Measurements from ENCODE around the gene DNAH17.

Gene DNAH17

DNA sequence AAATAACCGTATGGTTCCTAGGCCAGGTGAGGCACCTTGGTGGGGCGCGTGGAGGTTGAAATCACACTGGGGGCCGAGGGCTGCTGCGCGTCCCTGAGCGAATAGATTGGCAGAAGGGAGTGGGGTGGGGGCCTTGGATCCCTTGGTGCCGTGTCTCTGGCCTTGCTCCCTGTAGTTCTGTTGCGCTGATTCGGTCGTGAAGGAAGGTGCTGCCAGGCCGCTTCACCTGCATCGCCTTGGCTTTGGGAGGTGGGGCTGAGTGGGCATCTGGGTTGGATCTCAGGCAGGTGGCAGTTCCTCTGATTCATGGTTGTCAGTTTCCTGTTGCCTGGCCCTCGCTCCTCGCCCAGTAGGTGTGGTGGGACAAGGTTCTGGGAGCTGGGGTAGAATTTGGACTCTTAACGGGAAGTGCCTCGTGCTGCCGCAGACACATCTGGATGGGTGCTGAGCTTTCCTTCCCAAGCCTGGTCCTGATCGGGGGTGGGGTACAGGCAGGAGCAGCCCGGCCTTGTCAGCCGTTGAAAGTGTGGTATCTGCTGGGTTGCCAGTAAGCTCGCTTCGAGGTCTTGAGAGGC is 168.6 kb downstream of the DNAH17 start:
- no peak for DNase-seq

DNA sequence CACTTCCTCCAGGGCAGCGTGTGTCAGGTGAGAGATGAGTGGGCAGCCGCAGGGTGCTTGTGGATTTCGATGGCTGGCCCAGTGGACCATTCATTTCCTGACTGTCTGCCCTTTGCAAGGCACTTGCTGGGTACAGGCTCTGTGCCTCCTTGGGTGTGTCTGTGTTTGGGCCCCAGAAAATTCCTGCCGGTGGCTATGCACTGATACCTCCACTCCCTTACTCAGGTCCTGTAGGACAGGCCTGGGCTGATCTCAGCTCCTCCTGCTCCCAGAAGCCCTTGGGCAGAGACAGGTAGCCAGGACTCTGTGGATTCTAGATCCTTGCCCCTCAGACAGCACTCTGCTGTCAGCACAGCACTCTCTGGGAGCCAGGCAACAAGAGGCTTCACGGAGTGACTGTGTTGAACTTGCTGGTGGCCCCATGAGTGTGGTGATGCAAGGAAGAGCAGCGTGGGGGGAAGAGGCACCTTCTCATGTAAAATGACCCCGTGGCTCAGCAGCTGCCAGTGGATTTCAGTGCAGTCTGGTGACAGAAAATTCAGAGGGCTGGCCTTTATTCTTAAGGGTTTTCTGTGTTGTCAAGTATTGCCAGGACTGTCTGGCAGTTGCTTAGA is 169.7 kb downstream of the DNAH17 start:
- no peak for DNase-seq

DNA sequence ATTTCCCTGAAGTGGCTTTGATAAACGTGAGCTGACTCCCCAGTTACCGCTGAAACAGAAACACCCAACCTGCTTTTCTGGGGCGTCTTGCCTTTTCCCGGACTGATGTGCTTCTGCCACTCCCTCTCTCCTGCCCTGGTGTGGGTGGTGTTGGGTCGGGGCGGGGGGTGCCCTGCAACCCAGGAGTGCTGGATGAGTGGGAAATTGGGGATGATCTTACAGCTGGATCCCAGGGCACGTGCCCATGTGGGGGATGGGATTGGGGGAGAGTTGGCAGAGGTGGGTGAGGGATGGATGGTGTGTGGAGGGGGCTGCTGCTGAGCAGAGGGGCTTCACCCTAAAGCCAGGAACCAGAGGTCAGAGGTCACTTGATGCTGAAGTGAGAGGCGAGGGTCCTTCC is 170.3 kb downstream of the DNAH17 start:
- DNase-seq, result no peak

DNA sequence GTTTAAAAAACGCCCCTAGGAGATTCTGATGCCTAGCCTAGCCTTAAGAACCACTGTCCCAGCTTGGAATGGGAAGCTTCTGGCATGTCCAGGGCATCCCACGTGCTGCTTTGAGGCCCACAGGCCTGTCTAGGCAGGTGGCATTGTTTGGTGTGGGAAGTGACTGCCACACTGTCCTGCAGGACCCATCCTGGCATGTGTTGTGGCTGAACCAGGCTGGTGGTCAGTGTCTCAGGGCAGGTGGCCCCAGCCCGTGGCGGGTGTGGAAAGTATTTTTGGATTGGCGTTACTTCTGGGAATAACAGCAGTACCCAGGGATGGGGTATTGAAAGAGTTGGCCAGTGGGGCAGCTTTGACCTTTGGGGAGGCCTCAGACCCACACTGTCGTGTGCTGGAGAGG is 170.8 kb downstream of the DNAH17 start:
- DNase-seq, result no peak

DNA sequence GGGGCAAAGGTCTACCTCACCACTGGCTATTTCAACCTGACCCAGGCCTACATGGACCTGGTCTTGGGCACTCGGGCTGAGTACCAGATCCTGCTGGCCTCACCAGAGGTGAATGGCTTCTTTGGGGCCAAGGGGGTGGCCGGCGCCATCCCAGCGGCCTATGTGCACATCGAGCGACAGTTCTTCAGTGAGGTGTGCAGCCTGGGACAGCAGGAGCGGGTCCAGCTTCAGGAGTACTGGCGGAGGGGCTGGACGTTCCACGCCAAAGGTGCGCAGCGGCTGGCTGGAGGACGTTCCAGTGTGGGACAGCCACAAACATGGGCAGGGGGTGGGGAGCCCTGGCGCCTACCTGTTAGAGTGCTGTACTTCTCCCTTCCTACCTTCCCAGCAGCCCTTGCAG is 173.4 kb downstream of the DNAH17 start:
- DNase-seq, result no peak

DNA sequence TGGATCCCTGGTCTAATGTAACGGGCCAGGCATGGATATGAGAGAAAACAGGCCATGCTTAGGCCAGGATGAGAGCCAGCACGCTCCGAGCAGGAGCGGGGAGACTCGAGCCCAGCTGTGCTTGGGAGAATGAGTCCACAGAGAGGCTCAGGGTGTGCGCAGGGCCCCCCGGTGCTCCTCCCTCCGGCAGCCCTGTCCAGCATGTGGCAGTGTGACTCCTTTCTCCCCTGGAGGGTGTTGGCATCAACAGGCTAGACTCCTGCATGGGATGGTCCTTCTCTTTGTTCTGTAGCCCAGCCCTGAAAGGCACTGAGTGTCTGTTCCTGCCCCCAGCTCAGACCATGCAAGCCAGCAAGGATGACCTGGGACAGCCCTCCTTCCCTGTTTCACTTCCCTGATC is 175.3 kb downstream of the DNAH17 start:
- DNase-seq, result no peak

DNA sequence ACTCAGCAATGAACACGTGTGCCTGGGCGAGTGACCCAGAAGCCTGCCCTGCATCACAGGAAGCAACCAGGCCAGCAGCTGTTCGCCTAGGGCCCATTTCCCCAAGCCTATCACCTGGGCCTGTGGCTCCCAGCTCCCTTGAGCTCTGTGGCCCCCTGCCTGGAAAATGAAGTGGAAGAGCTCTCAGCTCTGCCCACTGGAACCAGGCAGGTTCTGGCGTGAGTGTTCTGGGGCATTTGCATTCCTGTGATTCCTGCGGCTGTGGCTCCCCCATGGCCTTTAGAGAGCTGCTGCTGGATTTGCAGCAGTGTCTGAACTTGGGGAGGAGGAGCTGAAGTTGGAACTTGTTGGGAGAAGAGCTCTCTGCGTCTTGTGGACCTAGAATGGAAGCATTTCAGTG is 175.9 kb downstream of the DNAH17 start:
- no peak for DNase-seq

DNA sequence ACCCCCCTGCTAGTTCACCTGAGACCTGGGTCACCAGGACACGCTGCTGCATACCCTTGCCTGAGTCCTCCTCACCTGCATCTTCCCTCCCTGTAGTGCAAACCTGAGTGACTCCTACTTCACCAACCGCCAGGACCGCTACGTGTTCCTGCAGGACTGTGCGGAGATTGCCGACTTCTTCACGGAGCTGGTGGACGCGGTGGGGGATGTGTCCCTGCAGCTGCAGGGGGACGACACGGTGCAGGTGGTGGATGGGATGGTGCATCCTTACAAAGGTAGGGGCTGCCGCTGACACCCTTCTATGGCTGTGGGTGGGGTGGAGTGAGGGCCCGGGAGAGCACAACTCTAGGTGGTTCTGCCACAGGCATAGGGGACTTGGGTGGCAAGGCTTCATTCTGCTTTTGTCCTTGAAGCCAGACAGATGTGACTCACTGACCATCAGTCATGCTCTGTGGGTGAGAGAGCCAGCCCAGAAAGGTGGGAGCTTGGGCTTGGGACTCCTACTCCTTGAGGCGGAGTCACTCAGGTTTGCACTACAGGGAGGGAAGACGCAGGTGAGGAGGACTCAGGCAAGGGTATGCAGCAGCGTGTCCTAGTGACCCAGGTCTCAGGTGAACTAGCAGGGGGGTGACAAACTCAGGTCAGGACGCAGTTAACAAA is 176.5 kb downstream of the DNAH17 start:
- no peak for DNase-seq

DNA sequence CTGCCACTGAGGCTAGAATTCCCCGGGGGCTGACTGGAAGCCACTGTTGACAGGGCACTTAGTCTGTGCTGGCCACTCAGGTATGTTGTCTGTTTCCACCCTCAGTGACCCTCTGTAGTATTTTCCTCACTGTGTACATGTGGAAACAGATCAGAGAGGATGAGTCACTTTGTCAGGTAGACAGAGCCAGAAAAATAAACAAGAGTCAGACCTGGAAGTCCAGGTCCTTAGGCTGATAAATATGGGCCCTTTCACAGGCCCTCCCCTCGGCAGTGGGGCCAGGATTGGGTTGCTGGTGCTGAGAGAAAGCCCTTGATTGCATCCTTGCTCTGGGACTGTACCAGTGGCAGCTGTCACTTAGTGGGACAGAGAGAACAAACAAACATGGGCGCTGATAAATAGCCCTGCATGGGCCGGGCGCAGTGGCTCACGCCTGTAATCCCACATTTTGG is 177.5 kb downstream of the DNAH17 start:
- DNase-seq, result no peak

DNA sequence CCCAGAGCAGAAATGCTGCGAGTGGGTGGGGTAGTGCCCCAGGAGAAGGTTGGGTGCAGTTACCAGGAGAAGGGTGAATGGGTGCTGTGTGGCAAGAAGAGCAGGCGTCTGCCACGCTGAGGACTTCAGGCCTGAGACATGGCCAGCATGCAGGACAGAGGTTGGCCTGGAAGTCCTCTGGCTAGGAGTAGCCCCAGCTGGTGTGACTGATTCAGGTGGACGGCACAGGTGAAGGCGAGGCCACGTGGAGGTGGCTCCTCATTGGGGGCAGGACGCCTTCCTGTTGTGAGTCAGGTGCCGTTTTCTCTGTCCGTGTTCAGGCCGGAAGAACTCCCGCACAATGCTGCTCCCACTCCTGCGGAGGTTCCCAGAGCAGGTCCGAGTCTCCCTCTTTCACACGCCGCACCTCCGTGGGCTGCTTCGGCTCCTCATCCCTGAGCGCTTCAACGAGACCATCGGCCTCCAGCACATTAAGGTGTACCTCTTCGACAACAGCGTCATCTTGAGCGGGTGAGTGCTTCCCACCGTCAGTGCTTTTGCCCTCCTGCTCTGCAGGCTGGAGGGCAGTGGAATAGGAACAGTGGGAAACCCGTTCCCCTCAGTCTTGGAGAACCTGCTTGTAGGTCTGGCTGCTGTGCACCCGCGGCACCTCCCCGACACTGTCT is 178.0 kb downstream of the DNAH17 start:
- DNase-seq, result no peak

DNA sequence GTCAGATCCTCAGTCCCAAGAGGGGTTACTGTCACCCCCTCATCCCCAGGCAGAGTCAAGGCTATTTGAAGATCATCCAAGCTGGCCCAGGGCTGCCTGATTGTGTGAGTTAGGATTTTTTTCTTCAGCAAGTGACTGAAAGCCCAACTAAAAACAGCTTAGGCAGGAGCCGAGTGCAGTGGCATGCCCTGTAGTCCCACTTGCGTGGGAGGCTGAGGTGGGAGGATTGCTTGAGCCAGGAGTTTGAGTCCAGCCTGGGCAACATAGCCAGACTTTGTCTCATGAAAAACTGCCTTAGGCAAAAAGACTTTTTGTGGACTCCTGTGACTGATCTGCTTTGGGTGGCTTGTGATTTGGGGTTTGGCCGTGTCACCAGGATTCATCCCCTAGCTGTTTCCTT is 178.8 kb downstream of the DNAH17 start:
- DNase-seq, result no peak

DNA sequence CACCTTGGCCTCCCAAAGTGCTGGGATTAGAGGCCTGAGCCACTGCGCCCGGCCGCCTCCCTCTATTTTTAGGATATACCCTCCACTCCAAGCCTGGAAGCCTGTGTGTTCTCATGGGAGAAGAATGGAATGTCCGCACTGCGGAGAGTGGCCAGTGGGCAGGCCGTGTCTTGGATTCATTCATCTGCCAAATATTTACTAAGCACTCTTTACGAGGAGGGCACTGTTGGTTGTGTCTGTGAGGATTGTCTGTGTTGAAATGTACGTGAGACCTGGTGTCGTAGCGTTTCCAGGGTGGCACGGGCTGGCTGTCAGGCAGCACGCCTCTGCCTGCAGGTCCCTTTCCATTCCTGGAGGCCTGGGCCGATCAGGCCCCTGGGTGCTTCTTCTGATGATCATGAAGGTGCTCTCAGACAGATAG is 179.5 kb downstream of the DNAH17 start:
- no peak for DNase-seq

DNA sequence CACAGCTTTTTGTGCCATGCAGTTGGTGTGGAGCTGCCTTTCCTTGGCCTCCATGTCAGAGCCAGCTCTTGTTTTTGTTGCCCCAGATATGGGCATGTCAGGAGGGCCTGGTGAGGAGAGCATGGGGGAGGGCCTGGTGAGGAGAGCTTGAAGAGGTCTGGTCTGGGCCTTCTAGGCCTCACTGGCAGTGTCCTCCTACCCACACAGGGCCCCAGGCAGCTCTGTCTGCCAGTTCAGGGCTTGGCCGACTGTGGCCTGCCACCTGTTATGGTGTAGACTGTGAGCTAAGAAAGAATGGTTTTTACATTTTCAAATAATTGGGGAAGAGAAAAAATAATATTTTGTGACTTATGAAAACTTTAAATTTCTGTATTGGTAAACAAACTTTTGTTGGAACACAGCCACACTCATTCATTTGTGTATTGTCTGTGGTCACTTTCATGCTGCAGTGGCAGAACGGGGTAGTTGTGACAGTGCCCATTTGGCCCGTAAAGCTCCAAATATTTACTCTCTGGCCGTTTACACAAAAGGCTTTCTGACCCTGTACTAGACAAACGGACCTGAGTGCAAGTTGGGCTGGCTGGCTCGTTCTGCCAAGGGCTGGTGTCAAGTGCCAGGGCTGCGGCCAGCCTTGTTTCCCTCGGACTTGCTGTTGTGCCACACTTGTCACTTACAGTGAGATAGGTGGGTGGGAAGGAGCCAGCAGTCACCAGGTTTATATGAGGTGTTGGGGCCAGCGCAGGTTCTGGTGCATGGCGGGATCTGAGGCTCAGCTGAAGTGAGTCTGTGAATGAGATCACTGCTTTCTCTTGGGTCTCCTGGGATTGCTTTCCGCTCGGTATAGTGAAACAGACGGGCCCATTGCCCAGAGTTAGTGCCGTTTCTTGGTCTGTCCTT is 180.5 kb downstream of the DNAH17 start:
- no peak for DNase-seq

DNA sequence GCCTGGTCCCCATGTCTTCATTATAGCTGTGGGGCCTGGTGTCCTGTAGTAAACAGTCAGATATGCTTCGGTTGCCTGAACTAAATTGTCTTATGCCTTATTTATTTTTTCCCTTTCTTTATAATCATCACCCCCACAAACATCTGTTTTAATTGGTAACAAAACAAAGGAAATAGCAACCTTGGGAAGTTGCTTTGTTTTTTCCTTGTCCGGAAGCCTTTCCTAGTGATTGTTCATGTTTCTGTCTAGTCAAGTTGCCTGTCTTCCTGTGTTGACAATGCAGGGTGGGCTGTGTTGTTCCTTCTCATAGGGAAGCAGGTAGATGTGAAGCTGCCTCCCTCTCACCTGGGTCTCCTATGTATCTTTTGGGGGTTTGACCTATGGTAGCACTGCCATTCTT is 182.0 kb downstream of the DNAH17 start:
- no peak for DNase-seq

DNA sequence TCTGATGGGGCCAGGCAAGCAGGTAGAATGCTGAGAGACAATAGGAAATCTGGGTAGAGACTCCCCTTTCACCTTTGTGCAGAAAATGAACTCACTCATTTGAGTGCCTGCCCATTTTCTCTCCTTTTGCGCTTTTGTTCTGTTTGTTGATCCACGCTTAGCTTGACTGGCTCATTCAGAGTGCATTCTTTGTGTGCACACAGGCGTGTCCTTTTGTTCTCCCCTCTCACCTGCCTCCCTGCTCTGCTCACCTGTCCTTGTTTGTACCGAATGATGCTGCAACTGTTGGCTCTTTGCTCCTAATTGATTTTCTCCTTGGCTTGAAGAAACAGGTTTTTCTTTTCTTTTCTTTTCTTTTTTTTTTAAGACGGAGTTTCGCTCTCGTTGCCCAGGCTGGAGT is 183.0 kb downstream of the DNAH17 start:
- DNase-seq, result no peak

DNA sequence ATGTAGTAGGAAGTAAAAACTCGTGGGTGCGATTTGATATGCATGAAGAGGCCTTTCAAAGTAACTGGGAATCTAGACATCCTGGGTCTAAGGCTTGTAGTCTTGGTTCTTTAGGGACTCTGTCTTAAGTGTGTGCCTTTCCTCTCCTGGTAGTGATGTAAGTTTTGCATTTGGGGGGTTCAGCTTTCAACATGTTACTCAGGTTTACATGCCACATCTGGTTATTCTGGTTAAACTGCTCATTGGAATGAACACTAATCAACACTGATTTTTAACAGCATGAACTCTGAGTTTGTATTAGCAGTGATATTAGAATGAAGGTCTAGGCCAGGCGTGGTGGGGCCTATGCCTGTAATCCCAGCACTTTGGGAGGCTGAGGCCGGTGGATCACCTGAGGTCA is 183.6 kb downstream of the DNAH17 start:
- DNase-seq, result no peak

DNA sequence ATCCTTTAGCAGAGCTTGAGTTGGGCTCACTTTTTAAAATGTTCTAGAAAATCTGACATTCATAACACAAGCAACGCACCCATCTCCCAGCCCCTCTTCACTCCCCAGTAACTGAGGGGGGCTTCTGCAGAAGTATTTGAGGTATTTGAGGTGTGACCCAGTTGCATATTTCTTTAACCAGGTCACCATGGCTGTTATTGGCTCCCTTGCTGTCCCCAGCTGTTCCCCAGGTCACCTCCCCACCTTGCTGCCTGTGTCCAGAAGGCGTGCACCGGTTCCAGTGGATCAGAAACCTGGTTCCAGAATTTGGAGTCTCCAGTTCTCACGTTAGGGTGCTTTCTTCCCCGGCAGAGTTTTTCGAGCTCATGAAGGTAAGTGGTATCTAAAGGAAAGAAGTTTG is 184.9 kb downstream of the DNAH17 start:
- DNase-seq, result no peak

DNA sequence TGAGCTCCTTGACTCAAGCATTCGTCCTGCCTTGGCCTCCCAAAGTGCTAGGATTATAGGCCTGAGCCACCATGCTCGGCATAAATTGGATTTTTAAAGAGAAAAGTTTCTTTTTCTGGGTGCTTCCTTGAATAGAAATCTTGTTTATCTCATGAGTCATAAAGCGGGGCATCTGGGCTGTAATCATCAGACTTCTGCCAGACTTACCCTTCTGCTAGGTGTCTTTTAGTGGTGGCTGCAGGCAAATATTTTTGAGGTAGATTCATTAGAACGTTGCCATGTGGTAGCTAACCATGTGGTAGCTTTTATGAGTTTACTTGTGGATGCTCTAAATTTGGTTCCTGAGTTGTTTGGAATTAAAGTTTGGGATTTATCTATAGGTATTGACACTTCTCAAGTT is 185.4 kb downstream of the DNAH17 start:
- no peak for DNase-seq

DNA sequence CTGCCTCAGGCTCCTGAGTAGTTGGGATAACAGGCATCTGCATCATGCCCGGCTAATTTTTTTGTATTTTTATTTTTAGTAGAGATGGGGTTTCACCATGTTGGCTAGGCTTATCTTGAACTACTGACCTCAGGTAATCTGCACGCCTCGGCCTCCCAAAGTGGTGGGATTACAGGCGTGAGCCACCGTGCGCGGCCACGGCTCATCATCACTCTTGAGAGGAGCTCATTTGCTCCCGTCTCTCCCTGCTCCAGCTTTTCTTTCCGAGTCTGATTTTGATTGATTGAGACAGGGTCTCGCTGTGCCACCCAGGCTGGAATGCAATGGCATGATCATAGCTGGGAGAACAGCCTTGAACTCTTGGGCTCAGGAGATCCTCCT is 186.2 kb downstream of the DNAH17 start:
- no peak for DNase-seq

DNA sequence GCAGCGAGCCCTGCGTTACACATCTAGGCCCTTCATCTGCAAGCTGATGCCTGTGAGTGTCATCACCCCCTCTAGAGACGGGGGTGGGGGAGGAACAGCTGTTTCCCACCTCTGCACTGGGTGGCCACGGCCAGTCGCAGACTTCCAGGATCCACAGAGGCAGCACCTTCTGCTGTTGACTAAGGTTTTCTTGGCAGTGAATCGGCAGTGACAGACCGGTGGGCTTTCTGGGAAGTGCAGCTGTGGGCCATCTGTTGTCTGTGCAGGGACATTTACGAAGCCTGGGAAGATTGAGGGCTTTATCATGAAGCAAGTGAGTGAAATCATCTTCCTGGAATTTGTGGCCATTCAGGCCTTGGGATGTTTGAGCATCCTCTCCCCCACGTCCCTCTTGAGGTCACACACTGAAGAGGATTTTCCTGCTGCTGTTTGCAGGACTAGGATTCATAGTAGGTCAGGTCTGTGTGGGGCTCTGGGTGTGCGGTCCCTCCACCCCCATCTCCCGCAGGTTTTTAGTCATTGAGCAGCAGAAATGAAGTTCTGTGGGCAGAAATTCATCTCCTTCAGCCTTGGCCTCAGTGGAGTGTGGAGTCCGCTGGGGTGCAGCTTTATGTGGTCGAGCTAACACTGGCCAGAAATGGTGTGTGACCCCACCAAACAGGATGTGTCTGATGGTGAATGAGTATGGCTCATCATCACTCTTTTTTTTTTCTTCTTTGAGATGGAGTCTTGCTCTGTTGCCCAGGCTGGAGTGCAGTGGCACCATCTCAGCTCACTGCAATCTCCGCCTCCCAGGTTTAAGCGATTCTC is 186.8 kb downstream of the DNAH17 start:
- DNase-seq, result no peak

DNA sequence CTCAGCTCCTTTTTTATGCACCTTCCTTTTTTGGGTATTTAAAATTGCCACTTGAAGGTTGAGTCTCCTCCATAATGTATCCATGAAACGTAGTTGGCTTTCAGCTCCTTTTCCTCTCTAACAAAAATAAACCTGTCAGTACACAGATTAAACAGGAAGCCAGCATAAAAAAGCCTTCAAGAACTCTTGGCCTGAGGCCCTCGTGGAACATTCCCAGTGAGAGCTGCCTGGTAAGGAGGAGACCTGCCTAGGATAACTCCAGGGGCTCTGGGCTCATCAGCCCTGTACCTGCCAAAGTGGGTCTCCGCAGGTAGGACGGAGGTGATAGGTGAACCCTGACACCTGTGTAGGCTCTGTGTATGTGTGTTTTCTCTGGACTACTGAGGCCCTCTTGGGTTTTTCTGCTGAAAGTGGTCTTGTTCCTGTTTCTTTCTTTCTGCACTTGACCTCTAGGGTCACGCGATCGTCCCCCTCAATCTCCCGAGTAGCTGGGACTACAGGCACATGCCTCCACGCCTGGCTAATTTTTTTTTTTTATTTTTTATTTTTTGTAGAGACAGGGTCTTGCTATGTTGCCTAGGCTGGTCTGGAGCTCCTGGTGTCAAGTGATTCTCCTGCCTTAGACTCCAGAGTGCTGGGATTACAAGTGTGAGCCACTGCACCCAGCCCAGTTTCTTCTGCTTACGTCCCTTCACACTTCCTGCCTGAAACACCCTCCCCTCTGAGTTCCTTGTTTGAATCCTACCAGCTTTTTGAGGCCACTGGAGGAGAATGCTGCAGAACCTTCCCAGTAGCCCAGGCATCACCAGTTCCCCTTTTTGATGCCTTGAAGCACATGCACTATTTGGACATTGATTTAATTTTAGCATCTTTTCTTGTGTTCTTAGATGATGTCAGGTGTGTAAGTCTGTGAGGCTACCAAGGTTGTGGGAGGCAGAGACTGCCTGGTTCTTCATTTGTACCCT is 188.9 kb downstream of the DNAH17 start:
- DNase-seq, result peak; percentile 45
